CD4-positive, alpha-beta T cell treated with Interleukin-17A for 4 hours (primary cell): ENCODE measurements around the gene ALDH18A1.
"Not testable (repeated sequence)": the region's sequence is repeated elsewhere in the genome, so short reads cannot be mapped to it uniquely, and the experiment has no call there.

Experiments
- DNase-seq: peaks from one replicate; pipeline ENCODE4 v3.0.0-alpha.2; 2020; ENCODE audit warnings: mixed read lengths

The ALDH18A1 gene

DNA sequence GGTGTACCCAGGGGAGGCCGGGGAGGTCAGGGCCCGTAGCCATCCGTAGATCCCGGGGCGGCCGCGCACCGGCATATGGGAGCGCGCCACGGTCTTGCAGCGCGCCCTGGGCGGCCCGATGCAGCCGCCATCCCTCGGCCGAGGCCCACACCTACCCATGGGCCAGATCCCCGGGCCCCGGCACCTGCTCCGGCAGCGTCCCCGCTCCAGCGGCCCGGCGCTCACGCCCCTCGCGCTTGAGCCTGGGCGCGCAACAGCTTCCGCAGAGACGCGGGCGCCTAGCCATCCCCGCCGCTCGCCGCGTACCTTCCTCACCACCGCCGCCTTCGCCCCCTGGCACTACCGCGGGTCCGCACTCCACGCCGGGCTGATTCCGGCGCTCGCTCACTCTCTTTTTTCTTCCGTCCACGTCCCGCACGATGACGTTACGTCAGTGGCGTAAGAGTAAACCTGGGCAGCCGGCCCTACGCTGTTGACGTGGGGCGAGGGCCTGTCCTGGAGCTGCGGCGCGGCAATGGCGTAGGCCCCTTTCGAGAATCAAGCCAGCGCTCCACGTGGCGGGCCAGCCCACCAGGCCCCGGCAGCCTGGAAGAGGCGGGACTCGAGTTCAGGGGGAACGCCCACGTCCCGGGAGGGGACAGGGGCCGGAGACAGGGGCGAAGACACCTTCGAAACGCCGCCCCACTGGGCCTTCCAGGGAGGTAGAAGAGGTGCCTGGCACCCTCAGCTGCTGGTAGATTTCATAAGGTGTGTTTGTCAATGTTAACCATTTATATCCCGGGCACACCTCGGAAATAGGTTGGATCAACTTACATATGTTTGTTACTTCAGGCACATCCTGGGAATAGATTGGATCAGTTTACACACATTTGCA, at the start of gene ALDH18A1:
ALDH18A1 (minus strand) TSS at position 421 of the 874 bp plus-strand sequence. CDS start 3,334 bp downstream, outside the sequence.
- DNase-seq = peak; percentile 94

DNA sequence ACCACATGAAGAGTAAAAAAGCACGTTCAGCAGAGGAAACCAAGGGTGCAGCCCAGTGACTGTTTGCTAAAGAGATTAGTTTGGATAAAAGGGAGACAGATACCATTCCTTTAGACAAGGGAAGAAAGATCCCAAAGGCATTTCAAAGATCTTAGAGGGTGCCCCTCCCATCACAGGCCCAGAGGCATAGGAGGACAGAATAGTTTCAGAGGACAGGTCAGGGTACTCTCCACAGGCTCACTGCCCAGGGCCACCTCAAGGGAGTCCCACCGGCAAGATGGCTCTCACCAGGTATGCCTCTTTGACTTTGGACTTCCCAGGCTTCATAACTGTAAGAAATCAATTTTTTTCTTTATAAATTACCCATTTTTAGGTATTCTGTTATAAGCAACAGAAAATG, 41.9 kb upstream of the ALDH18A1 start:
- no peak for DNase-seq

DNA sequence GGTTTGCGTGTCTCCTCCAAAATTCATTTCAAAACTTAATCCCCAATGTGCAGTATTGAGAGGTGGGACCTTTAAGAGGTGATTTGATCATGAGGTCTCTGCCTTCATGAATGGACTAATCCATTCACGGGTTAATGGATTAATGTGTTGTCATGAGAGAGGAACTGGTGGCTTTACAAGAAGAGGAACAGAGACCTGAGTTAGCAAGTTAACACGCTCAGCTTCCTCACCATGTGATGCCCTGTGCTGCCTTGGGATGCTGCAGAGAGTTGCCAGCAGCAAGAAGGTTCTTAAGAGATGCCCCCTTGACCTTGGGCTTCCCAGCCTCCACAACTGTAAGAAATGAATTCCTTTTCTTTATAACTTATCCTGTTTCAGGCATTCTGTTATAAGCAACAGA, 40.9 kb upstream of the ALDH18A1 start:
- DNase-seq = no peak

DNA sequence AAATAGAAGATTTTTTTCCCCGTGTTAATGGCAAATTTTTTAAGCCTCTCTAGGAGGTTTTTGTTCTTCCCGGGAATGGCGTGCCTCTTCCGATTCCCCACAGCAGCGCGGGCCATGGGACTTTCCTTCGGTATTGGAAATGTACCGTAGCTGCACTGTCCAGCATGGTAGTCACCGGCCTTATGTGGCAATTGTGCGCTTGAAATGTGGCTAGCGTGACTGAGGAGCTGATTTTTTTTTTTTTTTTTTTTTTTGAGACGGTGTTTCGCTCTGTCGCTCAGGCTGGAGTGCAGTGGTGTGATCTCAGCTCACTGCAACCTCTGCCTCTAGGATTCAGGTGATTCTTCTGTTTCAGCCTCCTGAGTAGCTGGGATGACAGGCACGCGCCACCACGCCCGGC, 38.2 kb upstream of the ALDH18A1 start:
- no peak for DNase-seq

DNA sequence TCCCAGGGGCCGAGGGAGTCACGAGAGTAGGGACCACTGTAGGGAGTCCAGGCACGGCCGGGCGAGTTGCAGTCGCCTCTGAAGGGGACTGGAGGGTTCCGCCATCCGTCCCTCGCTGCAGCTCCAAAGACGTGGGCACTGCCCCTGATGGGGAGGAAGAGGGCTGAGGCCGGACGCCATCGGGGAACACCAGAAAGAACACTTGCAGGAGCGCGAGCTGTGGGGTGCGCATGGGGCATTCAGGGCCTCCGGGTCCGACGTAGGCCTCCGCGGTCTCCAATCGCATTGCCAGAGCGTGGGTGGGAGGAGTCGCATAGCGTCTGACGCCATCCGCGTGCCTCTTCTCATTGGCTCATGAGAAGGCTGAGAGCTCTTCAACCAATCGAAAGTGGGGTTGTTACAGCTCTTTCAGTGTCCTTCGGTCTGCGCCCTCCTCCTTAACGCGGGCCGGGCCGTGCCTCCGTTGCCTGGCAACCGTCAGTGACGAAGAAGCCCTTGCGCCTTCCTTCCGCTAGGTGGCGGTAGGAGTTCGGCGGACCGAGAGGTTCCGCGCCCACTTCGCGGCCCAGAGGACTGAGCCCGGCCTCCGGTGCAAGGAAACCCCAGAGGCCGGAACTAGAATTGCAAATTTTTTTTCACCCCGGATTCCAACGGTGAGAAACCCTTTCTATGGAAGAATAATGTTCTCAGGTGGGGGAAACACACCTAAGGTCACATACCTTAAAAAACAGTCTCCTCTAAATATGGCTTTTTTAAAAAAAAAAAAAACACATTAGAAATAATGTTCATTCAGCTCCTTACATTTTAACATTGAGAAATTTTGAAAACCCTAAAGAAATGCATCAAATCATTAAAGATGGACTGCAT, 37.4 kb upstream of the ALDH18A1 start, which contains the start of gene TCTN3:
TCTN3 (minus strand) TSS at position 260 of the 867 bp plus-strand sequence; CDS start at position 232, 28 bp downstream.
- DNase-seq = peak; percentile 95

DNA sequence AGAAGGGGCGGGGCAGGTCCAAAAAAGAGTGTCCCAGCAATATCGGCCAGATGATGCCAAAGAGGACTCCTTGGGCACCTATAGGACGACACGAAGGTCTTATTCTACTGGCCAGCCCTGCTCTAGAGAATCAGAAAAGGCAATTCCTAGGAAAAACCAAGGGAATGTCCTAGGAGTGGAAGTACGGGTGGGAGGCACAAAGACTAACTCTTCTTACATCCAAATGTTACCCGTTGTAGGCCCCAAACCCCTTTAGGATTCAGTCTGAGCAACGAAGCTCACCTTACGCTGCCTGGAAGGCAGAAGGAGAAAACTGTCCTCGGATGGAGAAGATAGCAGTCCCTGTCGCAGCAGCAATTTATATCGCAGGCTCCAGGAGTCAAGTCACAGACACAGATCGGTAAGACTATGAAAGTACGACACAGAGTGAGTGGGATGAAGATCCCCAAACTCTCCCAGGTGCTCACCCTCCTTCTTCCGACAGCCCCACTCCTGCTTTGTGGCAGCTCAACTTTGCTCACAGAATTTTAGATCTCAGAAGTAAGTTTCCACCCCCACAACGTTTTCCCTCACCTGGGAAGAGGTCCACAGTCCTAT, 36.7 kb upstream of the ALDH18A1 start:
- DNase-seq = no peak

DNA sequence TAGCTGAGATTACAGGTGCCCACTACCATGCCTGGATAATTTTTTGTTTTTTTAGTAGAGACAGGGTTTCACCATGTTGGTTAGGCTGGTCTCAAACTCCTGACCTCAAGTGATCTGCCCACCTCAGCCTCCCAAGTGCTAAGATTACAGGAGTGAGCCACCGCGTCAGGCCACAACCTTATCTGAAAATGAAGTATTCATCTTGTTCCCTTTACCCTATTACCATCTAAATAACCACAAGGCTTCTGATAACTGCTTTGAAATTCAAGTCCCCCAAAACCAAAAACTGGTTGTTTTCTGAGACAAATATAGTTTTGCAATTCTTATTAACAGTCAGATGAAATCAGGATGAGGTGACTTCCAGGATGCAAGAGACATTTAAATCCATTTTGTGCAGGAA, 34.8 kb upstream of the ALDH18A1 start:
- DNase-seq = no peak

DNA sequence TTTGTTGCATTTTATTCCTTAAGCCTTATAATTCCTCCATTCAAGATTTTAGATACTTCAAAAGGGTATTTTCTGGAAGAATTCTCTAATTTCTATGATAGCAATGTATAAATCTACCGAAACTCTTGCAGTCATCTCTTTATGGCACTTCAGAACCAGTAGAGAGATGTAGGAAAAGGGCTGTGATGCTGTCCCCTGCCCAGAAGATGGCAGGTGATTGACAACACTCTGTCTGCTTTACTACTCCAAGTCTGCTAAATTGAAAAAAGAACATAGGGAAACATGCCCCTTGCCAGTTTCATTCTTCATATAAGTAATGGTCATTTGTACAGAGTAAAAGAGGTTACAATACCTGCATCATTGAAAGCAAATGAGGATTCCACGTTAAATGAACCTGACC, 32.1 kb upstream of the ALDH18A1 start:
- no peak for DNase-seq

DNA sequence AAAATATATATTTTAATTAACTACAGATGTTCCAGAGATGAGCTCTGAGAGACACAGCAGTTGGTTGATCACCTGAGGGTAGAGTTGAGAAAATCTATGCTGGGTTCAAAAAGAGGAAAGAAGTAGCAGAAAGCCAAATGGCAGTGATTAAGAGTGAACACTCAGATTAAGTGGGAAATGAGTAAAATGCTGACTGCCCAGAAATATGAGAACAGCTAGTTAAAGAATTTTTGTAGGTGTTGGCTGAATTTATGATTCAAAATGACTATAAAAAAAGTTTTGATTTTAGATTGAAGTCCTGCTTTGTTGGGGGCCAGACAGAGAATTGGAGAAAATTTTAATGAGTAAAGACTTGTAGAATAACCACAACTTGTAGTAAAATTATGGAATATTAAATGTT, 27.5 kb upstream of the ALDH18A1 start:
- no peak for DNase-seq

DNA sequence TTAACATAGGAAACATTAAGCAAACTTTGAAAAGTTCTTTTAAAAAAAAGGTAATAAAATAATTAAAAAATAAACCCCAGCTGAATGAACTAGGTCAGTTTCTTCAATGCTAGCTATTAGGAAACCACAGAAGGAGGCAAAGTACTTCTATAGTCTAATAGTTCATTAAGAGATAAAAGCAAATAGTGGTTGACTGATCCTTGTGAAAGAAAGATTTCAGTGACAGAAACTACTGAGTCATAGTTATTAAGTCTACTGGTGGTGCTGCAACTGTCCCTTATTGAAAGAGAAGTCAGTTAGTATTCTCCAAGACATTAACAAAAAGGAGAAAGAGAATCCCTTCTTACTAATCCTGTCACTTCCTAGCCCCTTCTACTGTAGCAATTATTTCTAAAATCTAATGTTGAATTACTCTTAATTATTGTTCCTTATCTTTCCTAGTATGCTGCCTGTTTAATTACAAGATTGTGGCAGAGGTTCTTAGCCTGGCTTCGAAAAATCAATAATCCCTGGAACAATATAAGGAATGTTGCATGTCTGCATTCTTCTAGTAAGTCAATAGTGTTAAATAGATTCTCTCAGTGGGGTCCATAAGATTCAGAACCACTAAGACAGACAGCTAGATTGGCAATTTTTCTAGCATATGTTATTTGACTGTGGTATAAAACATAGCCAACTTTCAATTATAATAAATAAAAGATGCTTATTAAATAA, 19.0 kb upstream of the ALDH18A1 start:
- no peak for DNase-seq

DNA sequence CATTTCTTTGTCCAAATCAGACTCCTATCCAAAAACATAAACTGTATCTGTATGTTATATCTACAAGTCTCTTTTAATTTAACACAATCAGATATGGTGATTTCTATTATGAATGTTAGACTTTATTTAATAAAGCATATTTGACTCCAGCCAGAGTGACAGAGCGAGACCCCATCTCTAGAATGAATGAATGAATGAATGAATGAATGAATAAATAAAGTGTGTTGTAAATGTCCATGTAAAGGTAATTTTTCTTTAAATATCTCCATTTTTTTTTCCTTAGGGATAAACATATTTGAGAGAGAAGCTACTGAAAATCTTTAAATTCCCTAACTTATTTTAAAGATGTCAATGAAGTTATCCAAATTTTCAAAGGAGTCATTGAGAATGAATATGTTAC, 18.1 kb upstream of the ALDH18A1 start:
- DNase-seq = no peak

DNA sequence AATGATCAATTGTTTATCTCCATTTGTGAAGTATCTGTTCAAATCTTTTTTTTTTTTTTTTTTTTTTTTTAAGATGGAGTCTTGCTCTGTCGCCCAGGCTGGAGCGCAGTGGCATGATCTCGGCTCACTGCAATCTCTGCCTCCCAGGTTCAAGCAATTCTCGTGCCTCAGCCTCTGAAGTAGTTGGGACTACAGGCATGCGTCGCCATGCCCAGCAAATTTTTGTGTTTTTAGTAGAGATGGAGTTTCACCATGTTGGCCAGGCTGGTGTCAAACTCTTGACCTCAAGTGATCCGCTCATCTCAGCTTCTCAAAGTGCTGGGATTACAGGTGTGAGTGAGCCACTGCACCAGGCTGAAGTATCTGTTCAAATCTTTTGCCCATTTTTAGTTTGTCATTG, 16.1 kb upstream of the ALDH18A1 start:
- not testable (repeated sequence) for DNase-seq

DNA sequence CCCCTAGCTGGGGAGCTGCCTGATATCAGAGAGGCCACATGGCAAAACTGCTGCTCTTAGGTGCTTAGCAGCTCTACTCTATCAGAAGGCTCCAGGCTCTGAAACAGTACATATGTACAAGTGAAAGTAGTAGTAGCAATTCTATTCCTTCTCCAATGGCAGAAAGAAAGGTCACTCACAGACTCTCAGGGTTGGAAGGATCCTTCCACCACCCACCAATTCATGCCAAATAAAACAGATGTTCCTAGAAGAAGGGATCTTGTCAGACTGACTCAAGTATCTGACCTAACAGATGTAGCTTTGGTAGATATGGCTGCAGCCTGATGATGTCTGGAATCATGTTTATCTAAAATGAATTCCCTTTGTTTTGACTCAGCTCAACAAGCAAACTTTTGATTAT, 8.0 kb upstream of the ALDH18A1 start:
- DNase-seq = no peak

DNA sequence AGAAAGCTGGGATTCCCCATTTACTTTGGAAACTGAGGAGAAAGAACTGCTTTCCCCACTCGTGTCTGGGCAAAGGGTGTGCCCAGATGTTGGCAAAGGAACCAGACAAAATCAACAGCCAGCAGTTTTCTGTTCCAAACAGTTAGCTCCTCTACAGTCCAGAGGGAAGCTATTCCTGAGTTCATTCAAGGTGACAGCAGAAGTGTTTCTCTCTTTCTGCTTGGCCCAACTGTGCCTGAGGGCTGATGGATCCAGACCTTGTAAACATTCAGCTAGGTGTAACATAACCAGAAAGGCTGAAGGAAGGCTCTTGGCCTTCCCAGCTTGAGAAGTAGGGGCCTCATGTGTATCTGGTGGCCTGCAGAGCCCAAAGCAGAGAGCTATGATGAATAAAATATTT, 7.0 kb upstream of the ALDH18A1 start:
- no peak for DNase-seq

DNA sequence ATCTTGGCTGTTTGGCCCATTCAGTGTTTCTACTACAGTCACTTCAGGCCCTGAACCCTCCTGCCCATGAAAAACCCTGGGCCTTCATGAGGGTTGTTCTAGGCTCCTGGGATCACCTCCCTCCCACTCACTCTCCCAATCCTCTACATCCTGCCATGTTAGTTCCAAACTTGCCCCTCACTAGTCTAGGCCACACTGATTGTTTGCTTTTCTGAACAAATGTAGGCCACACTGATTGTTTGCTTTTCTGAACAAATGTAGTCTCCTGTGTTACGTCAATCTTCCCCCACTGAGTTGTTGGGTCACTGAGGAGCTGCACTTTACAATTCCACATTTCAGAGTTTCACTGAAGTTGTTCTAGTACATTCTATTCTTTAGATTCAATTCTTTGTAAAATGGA, 5.3 kb upstream of the ALDH18A1 start:
- no peak for DNase-seq

DNA sequence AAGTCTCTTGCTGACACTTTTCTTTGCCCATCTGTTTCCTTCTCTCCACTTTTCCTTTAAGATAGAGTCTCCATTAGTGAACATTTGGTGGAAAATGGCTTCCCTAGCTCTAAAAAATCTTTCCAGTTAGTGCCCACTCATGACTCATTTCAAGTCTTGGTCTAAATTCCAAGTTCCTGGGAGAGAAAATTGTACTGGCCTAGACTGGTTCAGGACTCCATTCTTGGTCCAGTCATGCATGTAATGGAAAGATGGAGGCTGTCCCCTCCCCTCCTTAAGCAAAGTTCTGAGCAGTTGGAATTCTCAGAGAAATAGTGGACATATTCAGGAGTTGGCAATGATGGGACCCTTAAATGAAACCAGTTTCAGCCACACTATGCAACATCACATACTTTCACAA, 3.8 kb upstream of the ALDH18A1 start:
- no peak for DNase-seq

DNA sequence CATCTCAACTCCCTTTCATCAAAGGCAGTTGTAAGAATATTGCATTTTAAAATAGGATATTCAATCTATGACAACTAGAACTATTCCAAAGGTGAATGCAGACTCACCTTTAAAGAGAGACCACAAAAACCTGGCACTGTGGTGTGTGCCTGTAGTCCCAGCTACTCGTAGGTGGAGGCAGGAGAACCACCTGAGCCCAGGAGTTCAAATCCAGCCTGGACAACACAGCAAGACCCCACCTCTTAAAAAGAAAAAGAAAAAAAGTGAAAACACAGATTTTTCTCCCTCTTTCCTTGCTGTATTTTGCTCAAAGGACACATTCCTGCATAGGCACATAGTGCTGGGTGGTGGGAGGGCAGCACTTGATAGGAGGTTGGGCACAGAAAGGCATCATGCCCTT, 739 bp upstream of the ALDH18A1 start:
- no peak for DNase-seq

DNA sequence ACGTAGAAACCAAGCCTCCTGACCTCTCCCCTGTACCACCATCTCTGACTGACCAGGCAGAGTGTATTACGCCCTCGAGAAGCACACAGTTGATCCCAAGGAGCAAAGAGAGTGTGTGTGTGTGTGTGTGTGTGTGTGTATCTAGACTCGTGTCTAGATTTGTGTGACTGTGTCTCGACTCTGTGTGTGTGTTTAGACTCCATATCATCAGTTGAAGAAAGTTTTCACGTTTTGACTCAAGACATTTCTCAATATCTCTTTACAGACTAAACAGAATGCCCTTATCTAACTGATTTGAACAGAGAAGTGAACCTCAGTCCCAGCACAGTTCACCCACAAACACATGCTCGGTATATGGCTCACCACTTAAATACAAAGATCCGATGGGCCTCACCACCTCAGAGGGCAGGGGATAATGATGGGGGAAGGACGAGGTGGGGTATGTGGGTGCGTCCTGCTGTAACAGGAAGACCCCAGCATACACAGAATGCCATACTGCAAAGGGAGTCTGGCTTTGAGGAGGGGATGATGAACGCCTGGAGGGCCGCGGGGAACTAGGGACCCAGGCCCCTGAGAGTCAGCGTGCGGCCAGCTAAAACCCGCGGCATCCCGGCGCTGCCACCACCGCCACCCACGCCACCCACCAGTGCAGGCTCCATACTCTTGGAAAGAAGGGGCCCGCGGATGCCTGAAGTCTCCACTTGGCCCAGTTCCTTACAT, 780 bp downstream of the ALDH18A1 start:
- DNase-seq = no peak

DNA sequence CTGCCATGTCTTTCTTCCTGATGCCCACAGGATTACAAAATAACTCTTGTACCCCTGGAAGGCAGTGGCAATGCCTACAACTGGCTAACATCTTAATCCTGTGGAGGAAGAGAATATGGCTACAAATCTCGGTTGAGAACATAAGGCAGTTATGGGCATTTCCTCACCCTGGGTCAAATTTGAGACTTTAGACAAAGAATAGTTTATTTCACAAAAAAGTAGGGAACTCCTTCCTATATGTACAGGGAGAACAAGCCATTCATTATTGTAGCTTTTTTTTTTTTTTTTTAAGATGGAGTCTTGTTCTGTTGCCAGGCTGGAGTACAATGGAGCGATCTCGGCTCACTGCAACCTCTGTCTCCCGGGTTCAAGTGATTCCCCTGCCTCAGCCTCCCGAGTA, 2.6 kb downstream of the ALDH18A1 start:
- DNase-seq = no peak

DNA sequence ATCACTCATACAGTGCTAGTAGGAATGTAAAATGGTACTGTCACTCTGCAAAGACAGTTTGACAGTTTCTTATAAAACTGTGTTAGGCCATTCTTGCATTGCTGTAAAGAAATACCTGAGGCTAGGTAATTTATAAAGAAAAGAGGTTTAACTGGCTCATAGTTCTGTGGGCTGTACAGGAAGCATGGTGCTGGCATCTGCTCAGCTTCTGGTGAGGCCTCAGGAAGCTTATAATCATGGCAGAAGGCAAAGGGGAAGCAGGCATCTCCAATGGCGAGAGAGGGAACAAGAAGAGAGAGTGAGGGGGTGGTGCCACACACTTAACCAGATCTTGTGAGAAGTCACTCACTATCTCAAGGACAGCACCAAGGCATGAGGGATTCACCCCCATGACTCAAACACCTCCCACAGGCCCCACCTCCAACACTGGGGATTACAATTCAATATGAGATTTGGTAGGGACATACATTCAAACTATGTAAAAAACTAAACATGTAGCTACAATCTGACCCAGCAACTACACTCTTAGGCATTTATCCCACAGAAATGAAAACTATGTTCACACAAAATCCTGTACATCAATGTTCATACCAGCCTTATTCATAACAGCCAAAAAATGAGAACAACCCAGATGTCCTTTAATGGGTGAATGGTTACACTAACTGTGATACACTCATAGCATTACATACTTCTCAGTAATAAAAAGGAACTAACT, 5.0 kb downstream of the ALDH18A1 start:
- no peak for DNase-seq

DNA sequence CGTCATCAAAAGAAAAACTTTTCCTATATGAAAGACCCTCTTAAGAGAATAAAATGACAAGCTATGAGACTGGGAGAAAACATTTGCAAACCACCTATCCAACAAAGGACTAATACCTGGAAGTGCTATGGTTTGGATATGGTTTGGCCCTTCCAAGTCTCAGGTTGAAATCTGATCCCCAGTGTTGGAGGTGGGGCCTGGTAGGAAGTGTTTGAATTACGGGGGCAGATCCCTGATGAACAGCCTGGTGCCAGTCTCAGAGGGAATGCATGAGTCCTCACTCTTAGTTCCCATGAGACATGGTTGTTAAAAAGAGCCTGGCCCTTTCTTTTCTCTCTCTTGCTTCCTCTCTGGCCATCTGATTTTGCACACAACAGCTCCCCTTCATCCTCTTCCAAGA, 6.3 kb downstream of the ALDH18A1 start:
- no peak for DNase-seq
